ENCODE data around the gene CD93.

Gene CD93

GRCh38 chr20:23086056-23086566 lies at the start of gene CD93:
Gene CD93, minus strand, starts transcription at chr20:23086324. Its CDS starts 132 bp downstream, at chr20:23086192.
- no peak for DNase-seq (ENCODE audit: low spot score)

GRCh38 chr20:23133560-23133998 lies 47.5 kb upstream of the CD93 start:
- no peak for DNase-seq (ENCODE audit: low spot score)

- no peak for DNase-seq (ENCODE audit: low spot score)
Observed at GRCh38 chr20:23132930-23133559, 46.9 kb upstream of the CD93 start.

GRCh38 chr20:23132293-23132929 lies 46.3 kb upstream of the CD93 start:
- no peak for DNase-seq (ENCODE audit: low spot score)

GRCh38 chr20:23131766-23132165 lies 45.6 kb upstream of the CD93 start:
- no peak for DNase-seq (ENCODE audit: low spot score)

- DNase-seq (ENCODE audit: low spot score), result no peak
Observed at GRCh38 chr20:23130622-23131140, 44.6 kb upstream of the CD93 start.

GRCh38 chr20:23129891-23130621 lies 43.9 kb upstream of the CD93 start:
- no peak for DNase-seq (ENCODE audit: low spot score)

GRCh38 chr20:23129266-23129665 lies 43.1 kb upstream of the CD93 start:
- no peak for DNase-seq (ENCODE audit: low spot score)

GRCh38 chr20:23128461-23129125 lies 42.5 kb upstream of the CD93 start:
- DNase-seq (ENCODE audit: low spot score), result no peak

GRCh38 chr20:23127506-23128279 lies 41.6 kb upstream of the CD93 start:
- DNase-seq (ENCODE audit: low spot score), result no peak

GRCh38 chr20:23126281-23127061 lies 40.3 kb upstream of the CD93 start:
- DNase-seq (ENCODE audit: low spot score), result no peak

GRCh38 chr20:23125625-23126191 lies 39.6 kb upstream of the CD93 start:
- DNase-seq (ENCODE audit: low spot score), result peak; percentile 24

GRCh38 chr20:23125159-23125558 lies 39.0 kb upstream of the CD93 start:
- DNase-seq (ENCODE audit: low spot score), result no peak

- no peak for DNase-seq (ENCODE audit: low spot score)
Observed at GRCh38 chr20:23123886-23124285, 37.8 kb upstream of the CD93 start.

- no peak for DNase-seq (ENCODE audit: low spot score)
Observed at GRCh38 chr20:23122796-23123655, 36.9 kb upstream of the CD93 start.

GRCh38 chr20:23122321-23122720 lies 36.2 kb upstream of the CD93 start:
- no peak for DNase-seq (ENCODE audit: low spot score)

- no peak for DNase-seq (ENCODE audit: low spot score)
Observed at GRCh38 chr20:23121751-23122320, 35.7 kb upstream of the CD93 start.

GRCh38 chr20:23120936-23121750 lies 35.0 kb upstream of the CD93 start:
- no peak for DNase-seq (ENCODE audit: low spot score)
